ENCODE measurements around the gene ECE2. TPM values are rescaled to one million over a fixed set of nuclear protein-coding genes. Genes with fewer than 3 reads are reported as not detected.

The ECE2 gene
- total and polyA plus RNA-seq, 11 donors: 0.10 TPM; not detected in 10

DNA sequence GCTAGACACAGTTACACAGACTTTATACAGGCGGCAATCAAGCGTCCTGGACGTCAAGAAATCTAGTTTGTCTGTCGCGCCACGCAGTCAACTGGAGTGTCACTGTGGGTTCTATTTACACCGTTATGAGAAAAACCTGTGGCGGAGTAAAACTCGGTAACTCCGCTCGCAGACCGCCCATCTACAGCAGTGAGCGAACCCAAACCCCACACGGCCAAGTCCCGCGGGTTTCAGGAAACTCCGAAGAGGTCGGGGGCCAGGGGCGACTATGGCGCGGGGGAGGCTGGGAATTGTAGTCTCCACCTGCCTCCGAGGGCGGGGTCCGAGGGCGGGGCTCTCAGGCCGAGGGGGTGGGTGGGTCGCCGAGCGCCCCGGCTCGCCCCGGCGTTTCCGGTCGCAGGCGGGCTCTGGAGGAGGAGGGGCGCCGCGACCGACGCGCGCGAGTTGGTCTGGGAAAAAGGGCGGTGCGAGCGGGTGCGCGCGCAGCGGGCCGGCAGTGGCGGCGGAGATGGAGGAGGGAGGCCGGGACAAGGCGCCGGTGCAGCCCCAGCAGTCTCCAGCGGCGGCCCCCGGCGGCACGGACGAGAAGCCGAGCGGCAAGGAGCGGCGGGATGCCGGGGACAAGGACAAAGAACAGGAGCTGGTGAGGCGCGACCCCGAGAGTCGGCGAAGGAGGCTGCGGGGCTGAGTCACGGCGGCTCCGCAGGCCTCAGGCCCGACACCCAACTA is 23.1 kb downstream of the ECE2 start, which contains the start of gene PSMD2:
PSMD2 (plus strand) TSS at position 483 of the 729 bp plus-strand sequence; CDS start at position 509, 26 bp downstream.
- peaks cover 5 to 41% (median 38%) of the 10 kb centered on the region in 9 donors for H3K36me3 ChIP-seq
- no peaks in the 10 kb centered on the region for H3K27me3 ChIP-seq
- peak within 1 kb of the TSS; percentile 30 to 90 (median 84) for H3K27ac ChIP-seq
- no peaks in the 10 kb centered on the region for H3K9me3 ChIP-seq
- intact Hi-C loops (cut with DNase I): loop anchor here in 5 of 10 donors (1.0 to 10.0 kb wide), 11 partner anchors 15 to 412 kb away; partner anchors contain the start of genes ALG3 (in 2 of the 5), AP2M1 (in 2 of the 5), EEF1AKMT4 (in 2 of the 5) and EIF4G1 (in 2 of the 5)
- ATAC-seq: peak; percentile 99 to 100 (median 99)
- DNase-seq: peak; percentile 97 to 99 (median 98)
- peak within 1 kb of the TSS; percentile 66 to 98 (median 92) for H3K4me3 ChIP-seq
- TF ChIP-seq POLR2A (IDR thresholded peaks at IDR 0.05): peak; percentile 25 to 76
- TF ChIP-seq CTCF (IDR thresholded peaks at IDR 0.05): no peak
- H3K4me1 ChIP-seq: peaks cover 0 to 19% (median 13%) of the 10 kb centered on the region in 12 donors
- 0 to 1% (median 1%) methylated on average over 37 to 78 of the region's 78 CpGs for WGBS, 4 donors

DNA sequence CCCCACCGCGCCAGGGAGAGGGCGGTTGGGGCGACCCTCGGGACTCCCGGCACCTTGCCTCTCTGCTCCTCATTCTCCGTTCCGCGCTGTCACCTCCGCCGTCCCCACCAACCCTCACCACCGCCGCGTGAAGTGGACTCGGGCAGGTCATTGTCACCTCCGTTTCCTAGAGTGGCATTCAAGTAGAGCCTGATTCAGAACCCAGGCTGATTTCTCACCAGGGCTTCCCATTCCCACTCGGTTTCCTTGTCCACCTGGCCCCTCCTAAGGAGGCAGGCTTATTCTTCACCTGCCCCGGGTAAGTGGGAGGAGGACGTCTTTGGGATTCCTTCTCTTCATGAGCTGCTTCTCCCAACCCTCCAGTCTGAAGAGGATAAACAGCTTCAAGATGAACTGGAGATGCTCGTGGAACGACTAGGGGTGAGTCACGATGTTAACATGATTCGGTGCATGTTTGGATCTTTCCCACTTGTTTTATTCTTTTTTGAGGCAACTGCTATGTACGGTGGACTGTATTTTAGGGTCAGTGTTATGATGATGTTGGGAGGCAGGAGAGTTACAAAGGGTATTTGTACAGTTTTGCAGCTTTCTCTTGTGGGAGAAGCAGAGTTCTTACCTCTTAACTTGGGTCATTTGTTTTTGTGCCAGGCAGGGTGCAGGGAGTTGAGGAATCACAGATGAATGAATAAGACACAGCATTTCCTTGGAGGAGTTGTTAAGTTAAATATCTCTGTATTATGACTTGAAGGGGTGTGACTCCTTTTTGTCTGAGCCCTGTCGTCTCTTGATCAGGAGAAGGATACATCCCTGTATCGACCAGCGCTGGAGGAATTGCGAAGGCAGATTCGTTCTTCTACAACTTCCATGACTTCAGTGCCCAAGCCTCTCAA is 23.9 kb downstream of the ECE2 start:
- peak overlapping the region; percentile 66 to 98 (median 92) for H3K4me3 ChIP-seq
- DNase-seq (no peak), ATAC-seq (no peak)
- H3K27me3 ChIP-seq: no peaks in the 10 kb centered on the region
- TF ChIP-seq CTCF (IDR thresholded peaks at IDR 0.05): no peak
- TF ChIP-seq POLR2A (IDR thresholded peaks at IDR 0.05): no peak
- H3K9me3 ChIP-seq: no peaks in the 10 kb centered on the region
- peaks cover 0 to 19% (median 13%) of the 10 kb centered on the region in 12 donors for H3K4me1 ChIP-seq
- H3K36me3 ChIP-seq: peaks cover 5 to 49% (median 46%) of the 10 kb centered on the region in 9 donors
- H3K27ac ChIP-seq: peak overlapping the region; percentile 23 to 90 (median 82)
- WGBS, 4 donors: 16 to 17% (median 16%) methylated on average over 27 to 29 of the region's 29 CpGs
- intact Hi-C loops (cut with DNase I): loop anchor here in 6 of 10 donors (1.0 to 10.0 kb wide), 12 partner anchors 15 to 412 kb away; partner anchors contain the start of genes ALG3 (in 2 of the 6), AP2M1 (in 2 of the 6), EEF1AKMT4 (in 2 of the 6) and EIF4G1 (in 2 of the 6)

GRCh38 chr3:184300378-184300720 is 24.5 kb downstream of the ECE2 start:
- Histone ChIP-seq H3K27me3 (no peaks in the 10 kb centered on the region), H3K36me3 (peaks cover 5 to 55% (median 52%) of the 10 kb centered on the region in 9 donors), H3K27ac (peak overlapping the region in 1 of 12 donors; percentile 86), H3K4me3 (peak overlapping the region in 10 of 12 donors; percentile 66 to 98 (median 94)), H3K9me3 (no peaks in the 10 kb centered on the region), H3K4me1 (peaks cover 0 to 19% (median 13%) of the 10 kb centered on the region in 12 donors)
- 75 to 79% (median 76%) methylated on average over 3 of the region's 3 CpGs for WGBS, 4 donors
- TF ChIP-seq CTCF (IDR thresholded peaks at IDR 0.05): no peak
- TF ChIP-seq POLR2A (IDR thresholded peaks at IDR 0.05): no peak
- ATAC-seq: no peak
- intact Hi-C loops (cut with DNase I): loop anchor here in 1 of 10 donors (5.0 kb wide), 1 partner anchor 47 kb away; no protein-coding TSS in a partner anchor
- DNase-seq: no peak

Measured in heart left ventricle (tissue), 16 donors.